HepG2 (cell line): ENCODE results near the gene DAPK1. TPM values are rescaled to one million over a fixed set of nuclear protein-coding genes. Genes with fewer than 3 reads are reported as not detected.

Experiments used
- ATAC-seq: fragments of 200-7000 bp; cut with Tn5 transposase; 3 replicates; pipeline ENCODE4 v1.9.1; 2020; ENCODE audit warnings: mild to moderate bottlenecking, moderate library complexity
- BruUV-seq: library from RNA; stranded (reverse); fragments of 400-500 nt; replicated peaks from 2 replicates; lab custom pipeline; 2021; lab: Mats Ljungman, UMichigan
- CTCF ChIA-PET: fragments of 300-600 bp; formaldehyde crosslinking; extraction: SDS; loops from one replicate; lab custom pipeline; 2021; ENCODE audit warnings: low total read pairs, inconsistent platforms, low intra/inter-chr PET ratio; lab: Yijun Ruan, JAX
- POLR2A ChIA-PET: fragments of 350-600 bp; sonication (Branson Sonifier 250); formaldehyde crosslinking; loops from one replicate; lab custom pipeline; 2020; ENCODE audit warnings: antibody characterized with exemption, inconsistent platforms; lab: Yijun Ruan, JAX
- DNase-seq: peaks from one replicate; pipeline ENCODE4 v3.0.0-alpha.2; 2015; ENCODE audit warnings: low spot score
- FAIRE-seq: peaks from 3 replicates; lab custom pipeline; 2011; peaks lifted over from hg19 to GRCh38; lab: Jason Lieb, UNC
- H2AFZ ChIP-seq: one replicate; pipeline ENCODE4 v1.6.1; 2011; ENCODE audit warnings: low read length, inconsistent platforms
- H3K27ac ChIP-seq: fragments of 300-600 bp; 3 replicates; pipeline ENCODE4 v1.8.0; 2011; ENCODE audit warnings: mixed run types, mild to moderate bottlenecking, mixed read lengths, low read length, inconsistent platforms; ENCODE audit not compliant: insufficient read depth; ENCODE audit errors: extremely low read length
- H3K27me3 ChIP-seq, 2 experiments: fragments of 200-600 bp in 1 of 2; 2 replicates in 1 of 2; 3 replicates in 1 of 2; pipeline versions ENCODE4 v1.6.0 to v1.8.0; 2011; ENCODE audit warnings: low read length in 2 of 2, mild to moderate bottlenecking in 2 of 2, moderate library complexity in 2 of 2, inconsistent platforms in 1 of 2; ENCODE audit not compliant: insufficient read depth in 2 of 2, control insufficient read depth in 1 of 2
- H3K36me3 ChIP-seq, 2 experiments: fragments of 200-600 bp in 1 of 2; replicated peaks in 1 of 2; 2 replicates in 1 of 2; 3 replicates in 1 of 2; pipeline versions ENCODE4 v1.5.1 to v1.8.0; 2011; ENCODE audit warnings: low read length in 2 of 2, inconsistent platforms in 1 of 2; ENCODE audit not compliant: insufficient read depth in 2 of 2, control insufficient read depth in 1 of 2
- H3K4me1 ChIP-seq: 2 replicates; pipeline ENCODE4 v1.5.1; 2012; ENCODE audit warnings: low read length, inconsistent platforms; ENCODE audit not compliant: insufficient read depth
- H3K4me2 ChIP-seq: 2 replicates; pipeline ENCODE4 v1.6.0; 2011; ENCODE audit warnings: low read depth, low read length, inconsistent platforms
- H3K4me3 ChIP-seq, 3 experiments: fragments of 200-600 bp in 1 of 3; sonication (generic), shearing (Covaris generic) in 1 of 3; replicated peaks in 1 of 3; 2 replicates each; pipeline ENCODE4 v1.5.1; 2011 to 2016; ENCODE audit warnings: low read length in 3 of 3, inconsistent platforms in 2 of 3, low read depth in 2 of 3, mild to moderate bottlenecking in 2 of 3, control low read depth in 1 of 3, mixed read lengths in 1 of 3; ENCODE audit not compliant: insufficient read depth in 1 of 3
- H3K79me2 ChIP-seq: one replicate; pipeline ENCODE4 v1.6.1; 2011; ENCODE audit warnings: low read length, inconsistent platforms; ENCODE audit not compliant: insufficient read depth
- H3K9ac ChIP-seq: 2 replicates; pipeline ENCODE4 v1.6.0; 2011; ENCODE audit warnings: mild to moderate bottlenecking, low read depth, low read length, inconsistent platforms; ENCODE audit not compliant: insufficient read depth
- H3K9me3 ChIP-seq: 2 replicates; pipeline ENCODE4 v1.5.1; 2012; ENCODE audit warnings: mild to moderate bottlenecking, low read length
- H4K20me1 ChIP-seq: 2 replicates; pipeline ENCODE4 v1.6.0; 2011; ENCODE audit warnings: inconsistent platforms, mild to moderate bottlenecking, low read length, moderate library complexity; ENCODE audit not compliant: insufficient read depth
- SAFB2 ChIP-seq: sonication (generic); formaldehyde crosslinking; IDR thresholded peaks from 2 replicates; pipeline ENCODE4 v1.5.1; 2020; ENCODE audit warnings: missing genetic modification reagents, low read depth, mild to moderate bottlenecking, borderline replicate concordance
- ZNF382 ChIP-seq: sonication (generic); formaldehyde crosslinking; IDR thresholded peaks from 2 replicates; pipeline ENCODE4 v1.5.0; 2020; ENCODE audit warnings: missing genetic modification reagents, mild to moderate bottlenecking, borderline replicate concordance
- WGBS: methylation state at CpG from one replicate; pipeline ENCODE4 v1.1.6; 2017; ENCODE audit warnings: low lambda C conversion rate; 5-methylcytosine and 5-hydroxymethylcytosine counted together
- in situ Hi-C: cut with HindIII; loops from 2 replicates; pipeline ENCODE4 v1.10.0; 2017; ENCODE audit warnings: low pct_unique_long_range_greater_than_20kb; ENCODE audit not compliant: extremely low pct_ligation_motif_present
- intact Hi-C: fragments of 100-400 bp; cut with micrococcal nuclease; formaldehyde crosslinking; loops from one replicate; pipeline ENCODE4 v1.10.0; 2022; ENCODE audit not compliant: unreplicated experiment
- polyA plus RNA-seq, 8 experiments: library from polyadenylated mRNA; depleted of rRNA in 3 of 8; stranded (reverse) in 7 of 8; unstranded in 1 of 8; fragments of >200 nt; fragmentation: Illumina TruSeq in 4 of 8; extraction: Trizol in 4 of 8; gene quantifications; 2 replicates each; pipeline versions ENCODE4 v1.2.1 to v1.2.3, GENCODE V29; 2011 to 2016; ENCODE audit warnings: low read depth in 4 of 8, missing spikeins in 1 of 8, mixed read lengths in 1 of 8; ENCODE audit not compliant: insufficient read depth in 1 of 8
- total RNA-seq, 5 experiments: library from RNA; depleted of rRNA; stranded (reverse); fragments of >200 nt; fragmentation: Illumina TruSeq; extraction: Trizol; gene quantifications; 2 replicates each; pipeline ENCODE4 v1.2.3, GENCODE V29; 2016; ENCODE audit warnings: low read depth in 1 of 5
- TF ChIP-seq, protein P1 (sequence below): sonication (generic); formaldehyde crosslinking; IDR thresholded peaks from 2 replicates; pipeline ENCODE4 v1.5.0; 2020; ENCODE audit warnings: mild to moderate bottlenecking, missing genetic modification reagents, borderline replicate concordance
- TF ChIP-seq, protein P2 (sequence below): IDR thresholded peaks from 2 replicates; pipeline ENCODE4 v1.6.1; 2012; ENCODE audit warnings: low read length, improper control_type of control experiment
- TF ChIP-seq, protein P3 (sequence below): sonication (generic); formaldehyde crosslinking; IDR thresholded peaks from 2 replicates; pipeline ENCODE4 v1.4.0; 2020; ENCODE audit warnings: missing genetic modification reagents, borderline replicate concordance
- TF ChIP-seq, protein P4 (sequence below): IDR thresholded peaks from 2 replicates; pipeline ENCODE4 v1.6.1; 2016; ENCODE audit warnings: low read depth, borderline replicate concordance

DAPK1 gene
- total and polyA plus RNA-seq, 2 of the 13 experiments (the other 11 are each of a cell fraction or from before 2014, with no cell fraction given): 35.7 to 35.9 TPM

DNA sequence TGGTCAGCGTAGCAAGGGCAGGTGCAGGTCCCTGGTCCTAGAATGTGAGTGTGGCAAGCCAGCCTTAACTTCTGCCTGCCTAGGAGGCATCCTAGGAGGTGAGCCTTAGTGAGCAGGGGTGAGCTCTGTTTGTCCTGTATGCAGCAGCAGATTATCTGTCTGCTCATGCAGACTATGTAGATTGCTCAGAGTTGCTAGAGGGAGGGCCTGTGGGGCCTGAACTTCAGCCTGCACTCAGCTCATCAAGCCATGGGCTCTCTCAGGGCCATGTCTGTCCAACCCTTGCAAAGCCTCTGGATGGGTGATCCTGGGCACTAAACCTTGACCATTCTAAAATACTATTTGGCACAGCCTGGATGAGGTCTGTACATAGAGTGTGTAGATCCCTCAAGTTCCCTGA, 219.8 kb downstream of the DAPK1 start:
- Histone ChIP-seq H3K9ac (no peak overlapping the region), H3K4me2 (no peak overlapping the region), H3K27me3 (peaks cover 1 to 22% of the 10 kb centered on the region in 2 experiments; a peak in 2 of 5 replicates), H3K27ac (no peak overlapping the region), H3K79me2 (no peaks in the 10 kb centered on the region), H3K4me3 (no peak overlapping the region), H2AFZ (no peak overlapping the region), H3K9me3 (no peaks in the 10 kb centered on the region), H4K20me1 (no peaks in the 10 kb centered on the region), H3K36me3 (no peaks in the 10 kb centered on the region), H3K4me1 (peaks cover 41% of the 10 kb centered on the region)
- DNase-seq (no peak), FAIRE-seq (no peak), ATAC-seq (peak; percentile 33; the same call in 1 of the 3 replicates)
- CTCF ChIA-PET: no interaction called here
- 90% methylated on average over 1 of the region's 1 CpG for WGBS
- intact Hi-C loops (no loop called here), in situ Hi-C loops (no loop called here)
- BruUV-seq: no TSS peak
- POLR2A ChIA-PET: interaction anchor here (2.1 kb wide), 1 partner anchor 9 kb away, joined by 7 read pairs; the partner anchor contains the start of gene CTSL
- TF ChIP-seq, protein P1, sequence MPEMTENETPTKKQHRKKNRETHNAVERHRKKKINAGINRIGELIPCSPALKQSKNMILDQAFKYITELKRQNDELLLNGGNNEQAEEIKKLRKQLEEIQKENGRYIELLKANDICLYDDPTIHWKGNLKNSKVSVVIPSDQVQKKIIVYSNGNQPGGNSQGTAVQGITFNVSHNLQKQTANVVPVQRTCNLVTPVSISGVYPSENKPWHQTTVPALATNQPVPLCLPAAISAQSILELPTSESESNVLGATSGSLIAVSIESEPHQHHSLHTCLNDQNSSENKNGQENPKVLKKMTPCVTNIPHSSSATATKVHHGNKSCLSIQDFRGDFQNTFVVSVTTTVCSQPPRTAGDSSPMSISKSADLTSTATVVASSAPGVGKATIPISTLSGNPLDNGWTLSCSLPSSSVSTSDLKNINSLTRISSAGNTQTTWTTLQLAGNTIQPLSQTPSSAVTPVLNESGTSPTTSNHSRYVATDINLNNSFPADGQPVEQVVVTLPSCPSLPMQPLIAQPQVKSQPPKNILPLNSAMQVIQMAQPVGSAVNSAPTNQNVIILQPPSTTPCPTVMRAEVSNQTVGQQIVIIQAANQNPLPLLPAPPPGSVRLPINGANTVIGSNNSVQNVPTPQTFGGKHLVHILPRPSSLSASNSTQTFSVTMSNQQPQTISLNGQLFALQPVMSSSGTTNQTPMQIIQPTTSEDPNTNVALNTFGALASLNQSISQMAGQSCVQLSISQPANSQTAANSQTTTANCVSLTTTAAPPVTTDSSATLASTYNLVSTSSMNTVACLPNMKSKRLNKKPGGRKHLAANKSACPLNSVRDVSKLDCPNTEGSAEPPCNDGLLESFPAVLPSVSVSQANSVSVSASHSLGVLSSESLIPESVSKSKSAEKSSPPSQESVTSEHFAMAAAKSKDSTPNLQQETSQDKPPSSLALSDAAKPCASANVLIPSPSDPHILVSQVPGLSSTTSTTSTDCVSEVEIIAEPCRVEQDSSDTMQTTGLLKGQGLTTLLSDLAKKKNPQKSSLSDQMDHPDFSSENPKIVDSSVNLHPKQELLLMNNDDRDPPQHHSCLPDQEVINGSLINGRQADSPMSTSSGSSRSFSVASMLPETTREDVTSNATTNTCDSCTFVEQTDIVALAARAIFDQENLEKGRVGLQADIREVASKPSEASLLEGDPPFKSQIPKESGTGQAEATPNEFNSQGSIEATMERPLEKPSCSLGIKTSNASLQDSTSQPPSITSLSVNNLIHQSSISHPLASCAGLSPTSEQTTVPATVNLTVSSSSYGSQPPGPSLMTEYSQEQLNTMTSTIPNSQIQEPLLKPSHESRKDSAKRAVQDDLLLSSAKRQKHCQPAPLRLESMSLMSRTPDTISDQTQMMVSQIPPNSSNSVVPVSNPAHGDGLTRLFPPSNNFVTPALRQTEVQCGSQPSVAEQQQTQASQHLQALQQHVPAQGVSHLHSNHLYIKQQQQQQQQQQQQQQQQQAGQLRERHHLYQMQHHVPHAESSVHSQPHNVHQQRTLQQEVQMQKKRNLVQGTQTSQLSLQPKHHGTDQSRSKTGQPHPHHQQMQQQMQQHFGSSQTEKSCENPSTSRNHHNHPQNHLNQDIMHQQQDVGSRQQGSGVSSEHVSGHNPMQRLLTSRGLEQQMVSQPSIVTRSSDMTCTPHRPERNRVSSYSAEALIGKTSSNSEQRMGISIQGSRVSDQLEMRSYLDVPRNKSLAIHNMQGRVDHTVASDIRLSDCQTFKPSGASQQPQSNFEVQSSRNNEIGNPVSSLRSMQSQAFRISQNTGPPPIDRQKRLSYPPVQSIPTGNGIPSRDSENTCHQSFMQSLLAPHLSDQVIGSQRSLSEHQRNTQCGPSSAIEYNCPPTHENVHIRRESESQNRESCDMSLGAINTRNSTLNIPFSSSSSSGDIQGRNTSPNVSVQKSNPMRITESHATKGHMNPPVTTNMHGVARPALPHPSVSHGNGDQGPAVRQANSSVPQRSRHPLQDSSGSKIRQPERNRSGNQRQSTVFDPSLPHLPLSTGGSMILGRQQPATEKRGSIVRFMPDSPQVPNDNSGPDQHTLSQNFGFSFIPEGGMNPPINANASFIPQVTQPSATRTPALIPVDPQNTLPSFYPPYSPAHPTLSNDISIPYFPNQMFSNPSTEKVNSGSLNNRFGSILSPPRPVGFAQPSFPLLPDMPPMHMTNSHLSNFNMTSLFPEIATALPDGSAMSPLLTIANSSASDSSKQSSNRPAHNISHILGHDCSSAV (CRISPR knock-in tag): no peak
- TF ChIP-seq SAFB2 (CRISPR knock-in tag) (no peak), ZNF382 (no peak)
- TF ChIP-seq, protein P2, sequence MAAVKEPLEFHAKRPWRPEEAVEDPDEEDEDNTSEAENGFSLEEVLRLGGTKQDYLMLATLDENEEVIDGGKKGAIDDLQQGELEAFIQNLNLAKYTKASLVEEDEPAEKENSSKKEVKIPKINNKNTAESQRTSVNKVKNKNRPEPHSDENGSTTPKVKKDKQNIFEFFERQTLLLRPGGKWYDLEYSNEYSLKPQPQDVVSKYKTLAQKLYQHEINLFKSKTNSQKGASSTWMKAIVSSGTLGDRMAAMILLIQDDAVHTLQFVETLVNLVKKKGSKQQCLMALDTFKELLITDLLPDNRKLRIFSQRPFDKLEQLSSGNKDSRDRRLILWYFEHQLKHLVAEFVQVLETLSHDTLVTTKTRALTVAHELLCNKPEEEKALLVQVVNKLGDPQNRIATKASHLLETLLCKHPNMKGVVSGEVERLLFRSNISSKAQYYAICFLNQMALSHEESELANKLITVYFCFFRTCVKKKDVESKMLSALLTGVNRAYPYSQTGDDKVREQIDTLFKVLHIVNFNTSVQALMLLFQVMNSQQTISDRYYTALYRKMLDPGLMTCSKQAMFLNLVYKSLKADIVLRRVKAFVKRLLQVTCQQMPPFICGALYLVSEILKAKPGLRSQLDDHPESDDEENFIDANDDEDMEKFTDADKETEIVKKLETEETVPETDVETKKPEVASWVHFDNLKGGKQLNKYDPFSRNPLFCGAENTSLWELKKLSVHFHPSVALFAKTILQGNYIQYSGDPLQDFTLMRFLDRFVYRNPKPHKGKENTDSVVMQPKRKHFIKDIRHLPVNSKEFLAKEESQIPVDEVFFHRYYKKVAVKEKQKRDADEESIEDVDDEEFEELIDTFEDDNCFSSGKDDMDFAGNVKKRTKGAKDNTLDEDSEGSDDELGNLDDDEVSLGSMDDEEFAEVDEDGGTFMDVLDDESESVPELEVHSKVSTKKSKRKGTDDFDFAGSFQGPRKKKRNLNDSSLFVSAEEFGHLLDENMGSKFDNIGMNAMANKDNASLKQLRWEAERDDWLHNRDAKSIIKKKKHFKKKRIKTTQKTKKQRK: no peak
- TF ChIP-seq, protein P3, sequence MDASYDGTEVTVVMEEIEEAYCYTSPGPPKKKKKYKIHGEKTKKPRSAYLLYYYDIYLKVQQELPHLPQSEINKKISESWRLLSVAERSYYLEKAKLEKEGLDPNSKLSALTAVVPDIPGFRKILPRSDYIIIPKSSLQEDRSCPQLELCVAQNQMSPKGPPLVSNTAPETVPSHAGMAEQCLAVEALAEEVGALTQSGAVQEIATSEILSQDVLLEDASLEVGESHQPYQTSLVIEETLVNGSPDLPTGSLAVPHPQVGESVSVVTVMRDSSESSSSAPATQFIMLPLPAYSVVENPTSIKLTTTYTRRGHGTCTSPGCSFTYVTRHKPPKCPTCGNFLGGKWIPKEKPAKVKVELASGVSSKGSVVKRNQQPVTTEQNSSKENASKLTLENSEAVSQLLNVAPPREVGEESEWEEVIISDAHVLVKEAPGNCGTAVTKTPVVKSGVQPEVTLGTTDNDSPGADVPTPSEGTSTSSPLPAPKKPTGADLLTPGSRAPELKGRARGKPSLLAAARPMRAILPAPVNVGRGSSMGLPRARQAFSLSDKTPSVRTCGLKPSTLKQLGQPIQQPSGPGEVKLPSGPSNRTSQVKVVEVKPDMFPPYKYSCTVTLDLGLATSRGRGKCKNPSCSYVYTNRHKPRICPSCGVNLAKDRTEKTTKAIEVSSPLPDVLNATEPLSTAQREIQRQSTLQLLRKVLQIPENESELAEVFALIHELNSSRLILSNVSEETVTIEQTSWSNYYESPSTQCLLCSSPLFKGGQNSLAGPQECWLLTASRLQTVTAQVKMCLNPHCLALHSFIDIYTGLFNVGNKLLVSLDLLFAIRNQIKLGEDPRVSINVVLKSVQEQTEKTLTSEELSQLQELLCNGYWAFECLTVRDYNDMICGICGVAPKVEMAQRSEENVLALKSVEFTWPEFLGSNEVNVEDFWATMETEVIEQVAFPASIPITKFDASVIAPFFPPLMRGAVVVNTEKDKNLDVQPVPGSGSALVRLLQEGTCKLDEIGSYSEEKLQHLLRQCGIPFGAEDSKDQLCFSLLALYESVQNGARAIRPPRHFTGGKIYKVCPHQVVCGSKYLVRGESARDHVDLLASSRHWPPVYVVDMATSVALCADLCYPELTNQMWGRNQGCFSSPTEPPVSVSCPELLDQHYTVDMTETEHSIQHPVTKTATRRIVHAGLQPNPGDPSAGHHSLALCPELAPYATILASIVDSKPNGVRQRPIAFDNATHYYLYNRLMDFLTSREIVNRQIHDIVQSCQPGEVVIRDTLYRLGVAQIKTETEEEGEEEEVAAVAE (CRISPR knock-in tag): no peak
- TF ChIP-seq, protein P4, sequence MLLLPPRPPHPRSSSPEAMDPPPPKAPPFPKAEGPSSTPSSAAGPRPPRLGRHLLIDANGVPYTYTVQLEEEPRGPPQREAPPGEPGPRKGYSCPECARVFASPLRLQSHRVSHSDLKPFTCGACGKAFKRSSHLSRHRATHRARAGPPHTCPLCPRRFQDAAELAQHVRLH (CRISPR knock-in tag): no peak
